Right lung (tissue), 5 donors: ENCODE measurements around the gene SARS2. TPM values are rescaled to one million over a fixed set of nuclear protein-coding genes. Genes with fewer than 3 reads are reported as not detected.
"Not testable (repeated sequence)": the region's sequence is repeated elsewhere in the genome, so short reads cannot be mapped to it uniquely, and the experiment has no call there.

Source experiments
- DNase-seq, 2 donors: peaks; one replicate each; pipeline ENCODE4 v3.0.0-alpha.2; 2013
- polyA plus RNA-seq, 5 donors: library from polyadenylated mRNA; unstranded; fragments of 120-200 nt; gene quantifications; one replicate each; pipeline versions ENCODE4 v1.2.1 to v1.2.3, GENCODE V29; 2013; ENCODE audit warnings: inconsistent platforms in 1 of 5, low replicate concordance in 1 of 5; ENCODE audit not compliant: insufficient read length in 5 of 5, insufficient read depth in 1 of 5

Gene SARS2
- polyA plus RNA-seq, 5 donors = 28.8 to 42.3 (median 37.7) TPM

DNA sequence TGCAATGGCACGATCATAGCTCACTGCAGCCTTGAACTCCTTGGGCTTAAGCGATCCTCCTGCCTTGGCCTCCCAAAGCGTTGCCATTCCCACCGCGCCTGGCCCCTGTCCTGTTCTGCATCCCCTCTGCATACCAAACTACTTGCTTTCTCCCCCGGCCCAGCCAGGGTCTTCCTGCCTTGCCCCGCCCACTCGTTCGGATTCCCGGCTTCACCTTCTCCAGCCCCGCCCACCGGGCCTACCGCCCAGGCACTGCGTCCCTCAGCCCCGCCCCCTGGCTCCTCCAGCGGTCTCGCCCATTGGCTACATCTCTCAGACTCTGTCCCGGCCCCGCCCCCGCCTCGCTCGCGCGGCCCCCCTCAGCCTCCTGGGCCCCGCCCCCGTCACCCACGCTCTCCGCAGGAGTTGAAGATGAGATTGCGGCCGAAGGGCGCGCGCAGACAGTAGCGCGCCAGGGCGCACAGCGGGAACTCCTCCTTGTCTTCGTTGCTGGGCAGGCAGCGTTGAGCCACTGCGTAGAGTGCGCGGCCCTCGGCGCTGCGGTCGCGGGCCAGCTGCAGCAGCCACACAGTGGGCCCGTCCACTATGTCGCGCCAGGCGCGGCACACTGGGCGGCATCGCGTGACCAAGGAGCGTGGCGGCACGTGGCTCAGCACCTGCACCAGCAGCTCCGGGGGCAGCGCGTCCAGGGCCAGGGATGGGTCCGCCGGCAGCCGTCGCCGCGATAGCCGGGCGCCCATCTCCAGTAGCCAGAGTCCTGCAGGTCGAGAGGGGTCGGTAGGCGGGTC, 19.2 kb upstream of the SARS2 start:
- DNase-seq = peak; percentile 58 to 66

DNA sequence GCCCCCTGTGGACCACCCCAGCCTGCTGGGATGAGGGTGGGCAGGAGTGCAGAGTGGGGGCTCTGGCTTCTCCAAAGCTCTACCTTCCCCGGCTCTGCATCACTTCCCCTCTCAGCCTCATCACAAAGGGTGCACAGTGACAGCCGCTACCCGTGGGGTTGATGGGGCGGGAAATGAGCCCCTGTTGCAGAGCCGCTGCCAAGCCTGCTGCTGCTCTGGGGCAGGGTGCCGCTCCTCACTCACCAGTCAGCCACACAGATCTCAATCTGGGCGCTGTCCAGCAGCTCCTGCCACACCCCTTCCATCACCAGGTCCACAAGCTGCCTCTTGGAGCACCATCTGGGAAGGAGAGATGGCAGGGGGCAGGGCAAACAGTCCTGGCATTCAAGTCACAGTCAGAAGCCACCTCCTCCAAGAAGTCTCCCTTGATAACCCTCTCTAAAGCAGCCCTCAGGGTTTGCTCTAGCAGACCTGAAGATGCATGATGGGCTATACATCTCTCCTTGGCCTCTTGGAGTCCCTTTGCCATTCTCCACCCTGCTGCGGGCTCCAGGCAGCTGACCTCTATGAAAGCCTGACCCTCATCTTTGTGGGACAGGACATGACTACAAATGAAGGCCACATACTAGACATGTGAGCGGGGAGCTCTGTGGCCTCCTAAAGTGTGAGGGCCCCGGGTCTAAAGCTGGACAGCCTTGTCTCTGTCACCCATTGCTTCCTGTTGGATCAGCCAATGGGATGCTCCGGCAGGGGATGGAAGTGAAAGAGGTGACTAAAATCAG, 15.9 kb upstream of the SARS2 start:
- no peak for DNase-seq

DNA sequence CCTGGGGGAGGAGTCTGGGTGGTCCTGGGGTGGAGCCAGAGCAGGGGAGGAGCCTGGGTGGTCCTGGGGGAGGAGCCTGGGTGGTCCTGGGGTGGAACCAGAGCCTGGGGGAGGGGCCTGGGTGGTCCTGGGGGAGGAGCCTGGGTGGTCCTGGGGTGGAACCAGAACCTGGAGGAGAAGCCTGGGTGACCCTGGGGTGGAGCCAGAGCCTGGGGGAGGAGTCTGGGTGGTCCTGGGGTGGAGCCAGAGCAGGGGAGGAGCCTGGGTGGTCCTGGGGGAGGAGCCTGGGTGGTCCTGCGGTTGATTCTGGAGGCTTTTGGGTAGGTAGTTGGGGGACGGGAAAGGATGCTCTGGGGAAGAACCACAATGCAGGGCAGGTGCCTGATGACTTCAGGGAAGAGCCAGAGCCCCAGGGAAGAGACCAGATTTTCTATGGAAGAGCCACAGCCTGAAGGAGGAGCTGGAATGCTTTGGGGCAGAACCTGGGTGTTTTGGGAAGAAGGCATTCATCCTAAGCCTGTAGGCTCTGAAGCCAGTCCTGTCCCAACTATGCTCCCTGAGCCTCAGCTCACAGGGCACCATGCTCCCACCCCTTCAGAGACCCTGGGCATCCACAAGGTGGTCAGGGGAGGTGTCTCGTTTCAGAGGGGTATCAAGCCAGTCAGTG, 15.1 kb upstream of the SARS2 start:
- no peak for DNase-seq

GRCh38 chr19:38944981-38945506, 14.5 kb upstream of the SARS2 start:
- DNase-seq = no peak

GRCh38 chr19:38942471-38943181, 12.1 kb upstream of the SARS2 start:
- no peak for DNase-seq

GRCh38 chr19:38941979-38942378, 11.4 kb upstream of the SARS2 start:
- DNase-seq = no peak

DNA sequence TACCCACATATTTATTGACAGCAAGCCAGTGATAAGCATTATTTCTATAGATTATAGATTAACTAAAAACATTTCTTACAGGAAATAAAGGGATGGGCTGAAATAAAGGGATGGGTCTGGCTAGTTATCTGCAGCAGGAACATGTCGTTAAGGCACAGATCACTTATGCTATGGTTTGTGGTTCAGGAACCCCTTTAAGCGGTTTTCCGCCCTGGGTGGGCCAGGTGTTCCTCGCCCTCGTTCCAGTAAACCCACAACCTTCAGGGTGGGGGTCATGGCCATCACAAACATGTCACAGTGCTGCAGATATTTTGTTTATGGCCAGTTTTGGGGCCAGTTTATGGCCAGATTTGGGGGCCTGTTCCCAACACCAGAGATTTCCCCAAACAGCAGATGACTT, 10.9 kb upstream of the SARS2 start:
- DNase-seq = not testable (repeated sequence)

- no peak for DNase-seq
Observed at GRCh38 chr19:38939957-38940356, 9.4 kb upstream of the SARS2 start.

- DNase-seq = no peak
Observed at GRCh38 chr19:38933544-38933943, 3.0 kb upstream of the SARS2 start.

GRCh38 chr19:38932425-38933179, 2.0 kb upstream of the SARS2 start:
- DNase-seq = no peak

GRCh38 chr19:38931521-38931793, 894 bp upstream of the SARS2 start:
- no peak for DNase-seq

DNA sequence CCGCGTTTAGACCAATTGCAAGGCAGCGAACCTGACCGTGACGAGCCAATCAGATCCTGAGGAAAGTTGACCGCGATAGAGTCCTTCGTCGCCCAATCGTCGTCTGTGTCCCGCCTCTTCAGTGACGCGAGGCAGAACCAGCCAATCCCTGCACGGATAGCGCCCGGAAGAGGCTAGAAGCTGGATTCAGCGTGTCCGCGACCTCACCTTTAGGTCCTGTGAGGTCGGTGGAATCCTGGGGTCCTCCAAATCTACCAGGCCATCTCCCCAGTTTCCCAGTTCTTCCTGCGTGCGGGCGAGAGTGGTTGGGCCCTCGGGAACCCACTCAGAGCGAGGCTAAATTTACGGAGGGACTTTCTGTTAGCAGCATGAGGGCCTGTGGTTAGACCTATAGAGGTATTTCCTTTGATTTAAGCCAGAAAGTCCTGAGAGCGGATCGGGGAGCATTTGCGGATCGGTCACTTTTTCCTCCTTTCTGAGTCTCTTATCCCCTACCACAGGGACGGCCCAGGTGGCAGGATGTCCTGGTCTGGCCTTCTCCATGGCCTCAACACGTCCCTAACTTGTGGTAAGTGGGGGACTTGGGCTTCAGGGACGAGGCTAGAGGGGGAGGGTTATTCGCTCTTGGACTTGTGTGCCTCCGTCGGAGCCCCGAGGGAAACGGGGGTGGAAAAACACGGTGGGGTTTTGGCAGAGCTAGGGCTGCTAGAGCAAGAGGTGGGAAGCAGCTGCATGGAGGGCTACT, 385 bp upstream of the SARS2 start, which contains the start of gene MRPS12:
Gene MRPS12 (plus strand): TSS at position 169 of the 745 bp plus-strand sequence. CDS start 351 bp downstream, at position 520.
- DNase-seq = peak; percentile 98 to 99

GRCh38 chr19:38928391-38929001, 2.1 kb downstream of the SARS2 start:
- no peak for DNase-seq

- no peak for DNase-seq
Observed at GRCh38 chr19:38924388-38924787, 6.2 kb downstream of the SARS2 start.

DNA sequence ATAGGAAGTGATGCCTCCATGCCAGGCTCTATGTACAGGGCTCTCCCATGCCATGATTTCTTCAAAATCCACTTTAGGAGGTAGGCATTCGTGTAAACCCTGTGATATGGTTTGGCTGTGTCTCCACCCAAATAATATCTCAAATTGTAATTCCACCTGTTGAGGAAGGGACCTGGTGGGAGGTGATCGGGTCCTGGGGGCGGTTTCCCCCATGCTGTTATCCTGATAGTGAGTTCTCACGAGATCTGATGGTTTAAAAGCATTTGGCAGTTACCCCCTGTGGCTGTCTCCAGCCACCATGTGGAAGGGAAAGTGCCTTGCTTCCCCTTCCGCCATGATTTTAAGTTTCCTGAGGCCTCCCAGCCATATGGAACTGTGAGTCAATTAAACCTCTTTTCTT, 8.1 kb downstream of the SARS2 start:
- no peak for DNase-seq

DNA sequence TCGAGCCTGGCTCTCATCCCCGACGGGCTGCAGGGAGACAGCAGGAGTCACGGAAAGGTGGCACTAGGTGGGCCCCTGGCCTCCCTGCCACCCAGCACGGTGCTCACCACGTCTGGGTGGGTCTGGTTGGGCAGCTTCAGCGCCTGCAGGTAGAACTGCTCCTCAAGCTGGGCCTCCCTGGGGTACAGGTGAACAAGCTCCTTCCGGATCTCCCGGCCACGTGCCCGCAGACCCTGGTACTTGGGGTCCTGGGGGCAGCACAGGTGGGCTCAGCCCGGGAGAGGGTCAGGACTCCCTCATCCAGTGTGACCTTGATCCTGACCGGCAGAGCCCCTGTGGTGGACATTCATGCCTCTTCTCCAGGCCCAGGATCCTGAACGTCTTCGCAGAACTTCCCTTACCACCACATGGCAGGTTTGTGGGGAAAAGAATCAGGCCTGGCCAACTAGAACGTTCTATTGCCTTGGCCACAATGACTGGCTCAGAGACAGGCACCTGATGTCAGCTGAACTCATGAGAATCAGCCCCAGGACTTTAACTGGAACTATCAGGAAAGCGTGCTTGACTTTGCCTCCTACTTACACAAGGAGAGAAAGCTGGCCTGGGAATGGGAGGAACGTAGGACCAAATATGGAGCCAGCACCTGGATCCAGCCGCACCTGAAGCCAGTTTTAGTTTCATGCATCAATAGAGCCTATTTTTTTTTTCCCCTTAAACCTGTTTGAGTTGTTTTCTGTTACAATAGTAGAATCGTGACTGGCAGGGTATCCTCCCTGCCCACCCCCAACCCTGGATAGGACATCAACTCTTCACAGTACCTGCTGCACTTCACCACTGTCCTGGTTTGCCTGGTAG, 8.9 kb downstream of the SARS2 start:
- no peak for DNase-seq

DNA sequence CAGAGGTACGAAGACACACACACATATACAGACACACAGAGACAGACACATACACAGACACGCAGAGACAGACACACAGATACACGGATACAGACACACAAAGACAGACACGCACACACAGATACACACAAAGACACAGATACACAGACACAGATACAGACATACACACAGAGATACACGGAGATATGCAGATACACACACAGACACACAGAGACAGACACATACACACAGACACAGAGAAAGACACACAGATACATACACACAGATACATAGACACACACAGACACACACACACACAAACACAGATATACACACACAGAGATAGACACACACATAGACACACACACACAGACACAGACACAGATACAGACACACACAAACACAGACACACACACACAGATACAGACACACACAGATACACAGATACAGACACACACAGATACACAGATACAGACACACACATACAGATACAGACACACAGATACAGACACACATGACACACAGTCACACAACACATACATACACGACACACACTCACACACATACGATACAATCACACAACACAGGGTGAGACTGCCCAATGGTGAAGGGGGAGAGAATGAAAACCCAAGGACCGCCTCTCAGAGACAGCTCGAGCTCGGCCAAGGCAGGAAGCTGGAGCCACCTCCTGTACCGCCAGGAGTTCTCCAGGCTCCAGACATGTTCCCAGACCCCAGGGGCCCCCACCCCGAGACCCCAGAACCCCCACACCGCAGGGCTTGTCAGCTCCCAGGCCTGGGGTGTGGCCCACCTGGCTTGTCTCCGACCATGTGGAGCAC, 9.8 kb downstream of the SARS2 start:
- no peak for DNase-seq
